Esophagus mucosa (tissue), 1 donor: ENCODE data around the gene BBX. TPM values are rescaled to one million over a fixed set of nuclear protein-coding genes. Genes with fewer than 3 reads are reported as not detected.
"Not testable (repeated sequence)": the region's sequence is repeated elsewhere in the genome, so short reads cannot be mapped to it uniquely, and the experiment has no call there.

ENCODE experiments used
- ATAC-seq: fragments of 200-7000 bp; cut with Tn5 transposase; one replicate; pipeline ENCODE4 v1.9.1; 2020
- total RNA-seq: library from RNA; stranded (reverse); gene quantifications from one replicate; pipeline ENCODE4 v1.2.4, GENCODE V29; 2023
- donor health status: DM: yes; HTN: yes; CAD: no.

BBX gene
- total RNA-seq, 1 donor from 2014 or later, result 19.9 TPM

GRCh38 chr3:107689355-107689754, 166.6 kb downstream of the BBX start:
- no peak for ATAC-seq

GRCh38 chr3:107690522-107691138, 167.9 kb downstream of the BBX start:
- ATAC-seq, result no peak

GRCh38 chr3:107691984-107692383, 169.2 kb downstream of the BBX start:
- ATAC-seq, result not testable (repeated sequence)

GRCh38 chr3:107697348-107697747, 174.6 kb downstream of the BBX start:
- ATAC-seq, result not testable (repeated sequence)

GRCh38 chr3:107697855-107698254, 175.1 kb downstream of the BBX start:
- not testable (repeated sequence) for ATAC-seq

- ATAC-seq, result peak; percentile 97
Observed at GRCh38 chr3:107699682-107700081, 176.9 kb downstream of the BBX start.

GRCh38 chr3:107701299-107701698, 178.5 kb downstream of the BBX start:
- no peak for ATAC-seq

- ATAC-seq, result no peak
Observed at GRCh38 chr3:107704477-107704876, 181.7 kb downstream of the BBX start.

- ATAC-seq, result no peak
Observed at GRCh38 chr3:107705046-107705445, 182.3 kb downstream of the BBX start.

- no peak for ATAC-seq
Observed at GRCh38 chr3:107710851-107711250, 188.1 kb downstream of the BBX start.

GRCh38 chr3:107716734-107717133, 194.0 kb downstream of the BBX start:
- ATAC-seq, result no peak

GRCh38 chr3:107718547-107718946, 195.8 kb downstream of the BBX start:
- ATAC-seq, result no peak

- no peak for ATAC-seq
Observed at GRCh38 chr3:107727102-107727501, 204.3 kb downstream of the BBX start.

GRCh38 chr3:107729686-107730085, 206.9 kb downstream of the BBX start:
- no peak for ATAC-seq

GRCh38 chr3:107734317-107734716, 211.6 kb downstream of the BBX start:
- ATAC-seq, result no peak

- ATAC-seq, result no peak
Observed at GRCh38 chr3:107737914-107738313, 215.2 kb downstream of the BBX start.

GRCh38 chr3:107738486-107739183, 215.9 kb downstream of the BBX start:
- no peak for ATAC-seq

GRCh38 chr3:107739227-107739626, 216.5 kb downstream of the BBX start:
- ATAC-seq, result no peak

- no peak for ATAC-seq
Observed at GRCh38 chr3:107740992-107741896, 218.5 kb downstream of the BBX start.

GRCh38 chr3:107745354-107745753, 222.6 kb downstream of the BBX start:
- ATAC-seq, result no peak

- peak; percentile 55 for ATAC-seq
Observed at GRCh38 chr3:107752202-107752990, 229.6 kb downstream of the BBX start.

- peak; percentile 66 for ATAC-seq
Observed at GRCh38 chr3:107753494-107753893, 230.7 kb downstream of the BBX start.

GRCh38 chr3:107753976-107754375, 231.2 kb downstream of the BBX start:
- no peak for ATAC-seq
